ENCODE results near the gene ELFN1.

GRCh38 chr7:1662767-1663166 lies 7.3 kb upstream of the ELFN1 start:
- TF ChIP-seq BRF1 (IDR thresholded peaks at IDR 0.05; ENCODE audit: borderline replicate concordance, extremely low read depth, insufficient read length), result no peak
- TF ChIP-seq, protein P1, sequence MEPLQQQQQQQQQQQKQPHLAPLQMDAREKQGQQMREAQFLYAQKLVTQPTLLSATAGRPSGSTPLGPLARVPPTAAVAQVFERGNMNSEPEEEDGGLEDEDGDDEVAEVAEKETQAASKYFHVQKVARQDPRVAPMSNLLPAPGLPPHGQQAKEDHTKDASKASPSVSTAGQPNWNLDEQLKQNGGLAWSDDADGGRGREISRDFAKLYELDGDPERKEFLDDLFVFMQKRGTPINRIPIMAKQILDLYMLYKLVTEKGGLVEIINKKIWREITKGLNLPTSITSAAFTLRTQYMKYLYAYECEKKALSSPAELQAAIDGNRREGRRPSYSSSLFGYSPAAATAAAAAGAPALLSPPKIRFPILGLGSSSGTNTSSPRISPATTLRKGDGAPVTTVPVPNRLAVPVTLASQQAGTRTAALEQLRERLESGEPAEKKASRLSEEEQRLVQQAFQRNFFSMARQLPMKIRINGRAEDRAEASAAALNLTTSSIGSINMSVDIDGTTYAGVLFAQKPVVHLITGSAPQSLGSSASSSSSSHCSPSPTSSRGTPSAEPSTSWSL (CRISPR knock-in tag; IDR thresholded peaks at IDR 0.05; ENCODE audit: borderline replicate concordance), result no peak
- TF ChIP-seq, protein P2, sequence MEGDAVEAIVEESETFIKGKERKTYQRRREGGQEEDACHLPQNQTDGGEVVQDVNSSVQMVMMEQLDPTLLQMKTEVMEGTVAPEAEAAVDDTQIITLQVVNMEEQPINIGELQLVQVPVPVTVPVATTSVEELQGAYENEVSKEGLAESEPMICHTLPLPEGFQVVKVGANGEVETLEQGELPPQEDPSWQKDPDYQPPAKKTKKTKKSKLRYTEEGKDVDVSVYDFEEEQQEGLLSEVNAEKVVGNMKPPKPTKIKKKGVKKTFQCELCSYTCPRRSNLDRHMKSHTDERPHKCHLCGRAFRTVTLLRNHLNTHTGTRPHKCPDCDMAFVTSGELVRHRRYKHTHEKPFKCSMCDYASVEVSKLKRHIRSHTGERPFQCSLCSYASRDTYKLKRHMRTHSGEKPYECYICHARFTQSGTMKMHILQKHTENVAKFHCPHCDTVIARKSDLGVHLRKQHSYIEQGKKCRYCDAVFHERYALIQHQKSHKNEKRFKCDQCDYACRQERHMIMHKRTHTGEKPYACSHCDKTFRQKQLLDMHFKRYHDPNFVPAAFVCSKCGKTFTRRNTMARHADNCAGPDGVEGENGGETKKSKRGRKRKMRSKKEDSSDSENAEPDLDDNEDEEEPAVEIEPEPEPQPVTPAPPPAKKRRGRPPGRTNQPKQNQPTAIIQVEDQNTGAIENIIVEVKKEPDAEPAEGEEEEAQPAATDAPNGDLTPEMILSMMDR (IDR thresholded peaks at IDR 0.05 in 2 of 3, conservative IDR thresholded peaks at IDR 0.05 in 1 of 3; ENCODE audit: insufficient read depth in 2 of 3, low read depth in 1 of 3, low read length in 3 of 3), result no peak
- TF ChIP-seq EZH2 (IDR thresholded peaks at IDR 0.05; ENCODE audit: borderline replicate concordance, low read depth, low read length), result no peak
- TF ChIP-seq GABPA (tag; conservative IDR thresholded peaks at IDR 0.05; ENCODE audit: low read depth), result no peak
- TF ChIP-seq, protein P3, sequence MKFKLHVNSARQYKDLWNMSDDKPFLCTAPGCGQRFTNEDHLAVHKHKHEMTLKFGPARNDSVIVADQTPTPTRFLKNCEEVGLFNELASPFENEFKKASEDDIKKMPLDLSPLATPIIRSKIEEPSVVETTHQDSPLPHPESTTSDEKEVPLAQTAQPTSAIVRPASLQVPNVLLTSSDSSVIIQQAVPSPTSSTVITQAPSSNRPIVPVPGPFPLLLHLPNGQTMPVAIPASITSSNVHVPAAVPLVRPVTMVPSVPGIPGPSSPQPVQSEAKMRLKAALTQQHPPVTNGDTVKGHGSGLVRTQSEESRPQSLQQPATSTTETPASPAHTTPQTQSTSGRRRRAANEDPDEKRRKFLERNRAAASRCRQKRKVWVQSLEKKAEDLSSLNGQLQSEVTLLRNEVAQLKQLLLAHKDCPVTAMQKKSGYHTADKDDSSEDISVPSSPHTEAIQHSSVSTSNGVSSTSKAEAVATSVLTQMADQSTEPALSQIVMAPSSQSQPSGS (CRISPR knock-in tag; IDR thresholded peaks at IDR 0.05), result no peak
- no peak for TF ChIP-seq SPI1 (IDR thresholded peaks at IDR 0.05; ENCODE audit: borderline replicate concordance, low read depth, low read length)
- TF ChIP-seq ZNF644 (tag; IDR thresholded peaks at IDR 0.05; ENCODE audit: low read depth), result no peak
- TF ChIP-seq HNRNPUL1 (IDR thresholded peaks at IDR 0.05; ENCODE audit: low read length), result no peak
